ENCODE results near the gene MROH2A.

GRCh38 chr2:233772583-233772982 is 5.5 kb upstream of the MROH2A start:
- TF ChIP-seq CTCF (IDR thresholded peaks at IDR 0.05; ENCODE audit: low read depth, low read length) (no peak), EZH2phosphoT487 (IDR thresholded peaks at IDR 0.05; ENCODE audit: low read depth) (no peak)
